Measurements from ENCODE around the gene NEDD4L.
A peak's percentile ranks its signal among the peaks of the same experiment; 100 is the strongest.

NEDD4L gene

DNA sequence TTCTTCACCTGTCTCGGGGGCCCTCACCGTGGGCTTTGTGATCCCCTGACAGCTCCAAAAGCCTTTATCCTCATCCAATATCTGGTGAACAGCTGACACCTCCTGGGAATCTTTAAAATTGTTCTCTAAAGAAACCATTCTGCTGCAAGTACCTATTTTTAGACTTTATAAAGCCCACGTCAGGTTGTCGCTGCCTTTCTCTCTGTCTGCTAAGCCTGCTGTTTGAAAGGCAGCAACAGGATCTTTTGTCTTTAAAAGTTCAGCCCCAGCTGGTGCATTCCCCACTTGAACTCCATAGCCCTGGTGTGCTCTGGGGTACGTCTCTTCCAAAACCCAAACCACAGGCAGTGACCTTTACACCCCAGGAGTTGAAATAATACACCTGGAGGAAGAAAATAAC is 145.0 kb downstream of the NEDD4L start:
- DNase-seq, result no peak

DNA sequence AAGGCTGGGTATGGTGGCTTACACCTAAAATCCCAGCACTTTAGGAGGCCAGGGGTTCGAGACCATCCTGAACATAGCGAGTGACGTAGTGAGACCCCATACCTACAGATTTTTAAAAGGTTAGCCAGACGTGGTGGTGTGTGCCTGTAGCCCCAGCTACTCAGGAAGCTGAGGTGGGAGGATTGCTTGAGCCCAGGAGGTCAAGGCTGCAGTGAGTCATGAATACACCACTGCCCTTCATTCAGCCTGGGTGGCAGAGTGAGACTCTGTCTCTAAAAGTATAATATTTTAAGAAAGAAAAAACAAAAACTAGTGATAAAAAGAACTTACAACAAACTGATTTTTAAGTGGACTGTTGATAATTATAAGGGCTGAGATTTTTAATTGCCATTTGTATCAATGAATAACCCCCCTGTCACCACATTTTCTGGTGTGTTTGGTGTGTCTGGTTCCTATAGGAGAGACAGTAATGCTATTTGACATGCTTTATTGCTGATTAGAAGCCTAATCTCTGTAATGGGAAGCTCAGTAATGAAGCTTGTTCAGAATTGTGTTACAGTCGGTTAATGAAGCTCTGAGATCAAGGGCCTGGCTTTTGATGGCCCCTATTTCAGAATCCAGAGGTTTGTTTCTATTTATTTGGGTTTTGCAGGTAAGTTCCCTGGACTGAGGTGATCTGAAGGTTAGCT is 147.0 kb downstream of the NEDD4L start:
- DNase-seq, result peak; percentile 40

DNA sequence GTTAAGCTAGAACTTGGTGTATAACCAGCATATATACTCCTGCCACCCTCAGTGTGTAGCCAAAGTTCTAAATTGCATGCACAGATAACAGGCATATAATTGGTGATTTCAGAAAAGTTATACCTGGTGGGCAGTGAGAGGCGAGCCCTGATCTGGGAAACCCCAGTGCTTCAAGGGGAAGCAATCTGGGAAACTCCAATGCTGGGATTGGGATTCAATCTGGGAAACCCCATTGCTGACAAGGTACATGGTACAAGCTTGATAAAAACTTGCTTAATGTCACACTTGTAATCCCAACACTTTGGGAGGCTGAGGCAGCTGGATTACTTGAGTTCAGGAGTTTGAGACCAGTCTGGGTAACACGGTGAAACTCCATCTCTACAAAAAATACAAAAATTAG is 147.6 kb downstream of the NEDD4L start:
- DNase-seq, result no peak

DNA sequence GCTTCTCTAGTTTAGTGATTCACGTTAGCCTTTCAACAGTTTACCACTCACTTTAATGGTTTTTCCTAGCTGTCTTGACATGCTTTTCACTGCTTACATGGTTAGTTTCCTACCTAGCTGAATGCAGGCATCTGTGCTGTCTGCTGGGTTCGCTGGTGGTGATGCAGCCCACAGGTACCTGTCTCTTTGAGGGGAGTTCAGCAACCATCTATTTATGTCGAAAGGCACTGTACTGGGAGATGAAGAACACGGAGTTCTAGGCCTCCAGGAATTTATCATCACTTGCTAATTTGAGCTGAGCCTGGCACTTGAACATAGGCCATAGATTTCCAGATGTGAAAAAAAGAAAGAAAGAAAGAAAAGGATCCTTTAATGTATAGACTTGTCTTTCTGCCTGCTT is 148.5 kb downstream of the NEDD4L start:
- no peak for DNase-seq

DNA sequence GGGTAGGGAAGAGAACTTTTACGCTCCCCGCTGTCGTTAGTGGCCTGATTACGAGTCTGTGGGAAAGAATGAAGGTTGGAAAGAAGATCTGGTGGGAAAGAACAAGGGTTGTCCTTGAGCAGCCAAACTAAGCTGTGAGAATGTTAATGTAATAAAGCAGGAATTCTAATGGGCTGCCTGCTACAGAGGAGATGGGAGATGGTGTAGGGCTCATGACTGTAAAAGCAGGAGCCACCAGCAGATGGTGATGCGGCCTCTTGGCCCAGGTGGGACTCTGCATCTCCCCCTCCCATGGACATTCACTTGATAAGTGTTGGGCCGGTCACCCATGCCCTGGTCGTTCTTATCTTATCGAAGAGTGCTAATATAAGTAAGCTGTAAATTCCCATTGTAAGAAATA is 150.0 kb downstream of the NEDD4L start:
- no peak for DNase-seq

DNA sequence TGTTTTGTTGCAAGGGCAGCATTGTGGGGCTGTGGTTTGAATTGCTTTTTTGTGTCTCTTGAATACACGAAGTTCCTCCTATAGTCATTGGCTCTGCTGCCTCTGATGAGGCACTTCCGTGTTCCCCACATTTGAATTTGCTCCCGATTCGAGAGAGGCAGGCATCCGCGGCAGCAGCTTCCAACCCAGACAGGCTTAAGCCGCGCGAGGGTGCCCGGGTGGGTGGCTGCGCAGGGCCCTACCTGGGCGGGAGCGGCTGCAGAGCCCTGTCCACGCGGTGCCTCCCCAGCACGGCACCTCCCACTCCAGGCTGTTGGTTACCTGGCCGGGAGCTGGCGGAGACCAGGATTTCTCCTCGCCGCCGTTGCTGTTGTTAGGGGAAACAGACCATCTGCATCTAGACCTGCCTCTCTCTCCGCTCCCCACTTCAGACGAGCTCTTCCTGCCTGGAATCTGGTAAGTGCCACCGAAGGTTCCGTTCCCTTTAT is 151.3 kb downstream of the NEDD4L start:
- no peak for DNase-seq

DNA sequence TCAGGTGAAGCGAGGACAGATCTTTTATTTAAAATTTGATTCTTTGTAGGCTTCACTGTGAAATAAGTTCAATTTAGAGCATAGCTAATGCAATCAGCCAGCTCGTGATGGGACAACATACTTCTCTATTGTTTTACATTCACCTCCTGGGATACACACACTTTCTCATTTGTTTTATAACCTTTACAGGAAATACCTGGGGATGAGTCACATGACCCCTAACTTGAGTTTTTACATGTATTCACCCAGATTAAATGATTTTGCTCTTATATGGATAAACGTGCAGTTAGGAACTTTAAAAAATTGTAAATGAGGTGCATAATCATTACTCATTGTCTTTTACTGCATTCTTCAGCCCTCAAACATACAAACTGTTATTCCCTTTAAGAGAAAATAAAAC is 152.1 kb downstream of the NEDD4L start:
- DNase-seq, result peak; percentile 42

DNA sequence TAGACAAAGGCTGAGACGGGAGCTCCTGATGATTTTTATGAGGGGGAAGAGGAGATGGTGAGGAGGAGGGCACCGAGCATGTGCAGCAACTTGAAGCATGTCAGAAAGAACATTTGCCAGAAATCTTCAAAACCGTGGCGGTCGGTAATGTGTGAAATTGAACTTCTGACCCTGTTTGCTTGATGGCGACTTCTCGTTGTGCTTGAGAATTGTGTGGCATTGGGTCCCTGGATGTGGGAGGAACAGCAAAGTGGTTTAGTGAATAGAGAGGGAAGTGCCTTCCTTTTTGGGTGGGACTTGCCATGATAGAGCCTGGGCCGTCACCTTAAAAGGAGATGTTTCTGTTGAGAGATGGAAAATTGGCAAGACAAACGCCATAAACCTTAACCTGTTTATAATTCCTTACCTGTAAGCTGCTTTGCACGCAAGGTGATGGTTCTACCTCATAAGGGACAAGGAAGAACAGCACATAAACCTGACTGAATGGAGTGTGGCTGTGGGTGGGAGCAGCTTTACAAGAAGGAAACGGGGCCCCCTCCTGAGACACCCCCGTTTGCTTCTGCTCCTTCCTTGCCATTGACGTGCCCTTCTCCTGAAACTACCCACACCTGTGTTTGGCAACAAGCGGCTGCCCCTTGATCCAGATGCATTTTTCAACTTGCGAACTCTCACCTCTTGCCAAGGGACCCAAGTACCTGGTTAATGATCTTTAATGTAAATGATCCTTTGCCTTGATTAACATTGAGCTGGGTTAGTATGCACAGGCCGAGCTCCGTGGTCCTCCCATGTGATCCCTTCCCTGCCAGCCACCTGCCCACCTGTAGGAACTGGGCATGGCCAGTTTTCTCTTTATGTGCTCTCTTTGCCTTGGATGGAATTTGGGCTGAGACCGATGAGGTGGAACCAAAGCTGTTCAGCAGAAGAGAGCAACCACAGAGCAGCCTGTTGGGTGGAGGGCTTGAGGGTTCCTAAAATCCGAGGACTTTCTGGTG is 153.2 kb downstream of the NEDD4L start:
- DNase-seq, result no peak

DNA sequence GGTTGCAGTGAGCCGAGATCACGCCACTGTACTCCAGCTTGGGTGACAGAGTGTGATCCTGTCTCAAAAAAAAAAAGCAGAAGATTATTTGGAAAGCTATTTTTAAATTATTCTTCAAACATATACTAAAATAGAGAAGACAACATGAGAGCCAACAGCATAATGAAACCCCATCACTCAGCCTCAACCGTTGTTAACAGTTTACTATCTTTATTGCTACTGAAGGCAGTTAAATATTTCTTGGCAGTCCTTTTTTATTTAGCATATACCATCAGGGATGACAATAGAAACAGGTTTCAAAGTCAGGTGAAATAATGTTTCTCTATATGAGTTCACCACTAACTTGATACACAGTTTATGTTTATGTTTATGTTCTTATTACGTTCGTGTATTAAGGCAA is 157.2 kb downstream of the NEDD4L start:
- DNase-seq, result no peak

DNA sequence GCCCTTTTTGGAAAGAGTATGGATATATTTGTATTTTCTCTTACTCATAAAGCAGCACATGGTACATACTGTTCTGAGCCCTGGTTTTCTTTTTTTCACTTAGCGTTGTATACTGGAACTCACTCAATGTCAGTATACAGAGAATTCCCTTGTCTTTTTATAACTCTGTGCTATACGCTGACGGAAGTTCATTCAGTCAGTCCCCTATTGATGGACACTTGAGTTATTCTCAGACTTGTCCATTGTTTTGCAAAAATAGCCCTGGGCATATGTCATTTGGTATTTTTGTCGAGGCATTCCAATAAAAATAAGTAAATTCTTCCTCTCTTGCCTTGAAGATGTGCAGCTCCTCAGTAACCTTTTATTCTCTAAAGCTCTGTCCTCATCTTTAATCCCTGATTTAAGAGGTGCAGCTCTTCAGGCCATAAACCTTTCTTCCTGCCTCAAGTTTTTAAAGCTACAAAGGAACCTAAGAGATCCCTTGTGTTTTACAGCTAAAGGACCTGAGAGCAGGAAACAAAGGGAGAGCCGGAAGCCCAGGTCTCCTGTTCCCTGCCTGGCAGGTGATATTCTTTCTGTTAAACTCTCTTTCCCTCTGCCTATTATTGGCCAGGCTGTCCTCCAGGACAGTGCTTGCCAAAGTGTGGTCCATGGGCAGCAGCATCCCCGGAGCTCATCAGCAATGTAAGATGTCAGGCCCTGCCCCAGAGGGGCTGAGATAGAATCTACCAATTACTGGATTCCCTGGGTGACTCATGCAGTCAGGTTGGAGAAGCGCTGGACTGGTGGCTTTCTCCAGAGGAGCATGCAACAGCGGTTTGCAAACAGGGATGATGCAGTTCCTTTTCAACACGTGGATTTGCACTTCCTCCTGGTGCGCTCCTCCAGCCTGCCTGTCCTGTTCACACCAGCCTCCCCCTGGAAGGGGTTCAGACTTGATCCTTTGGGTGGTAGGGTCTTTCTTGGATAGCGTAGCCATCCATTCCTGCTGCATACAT is 158.0 kb downstream of the NEDD4L start:
- DNase-seq, result peak; percentile 78

DNA sequence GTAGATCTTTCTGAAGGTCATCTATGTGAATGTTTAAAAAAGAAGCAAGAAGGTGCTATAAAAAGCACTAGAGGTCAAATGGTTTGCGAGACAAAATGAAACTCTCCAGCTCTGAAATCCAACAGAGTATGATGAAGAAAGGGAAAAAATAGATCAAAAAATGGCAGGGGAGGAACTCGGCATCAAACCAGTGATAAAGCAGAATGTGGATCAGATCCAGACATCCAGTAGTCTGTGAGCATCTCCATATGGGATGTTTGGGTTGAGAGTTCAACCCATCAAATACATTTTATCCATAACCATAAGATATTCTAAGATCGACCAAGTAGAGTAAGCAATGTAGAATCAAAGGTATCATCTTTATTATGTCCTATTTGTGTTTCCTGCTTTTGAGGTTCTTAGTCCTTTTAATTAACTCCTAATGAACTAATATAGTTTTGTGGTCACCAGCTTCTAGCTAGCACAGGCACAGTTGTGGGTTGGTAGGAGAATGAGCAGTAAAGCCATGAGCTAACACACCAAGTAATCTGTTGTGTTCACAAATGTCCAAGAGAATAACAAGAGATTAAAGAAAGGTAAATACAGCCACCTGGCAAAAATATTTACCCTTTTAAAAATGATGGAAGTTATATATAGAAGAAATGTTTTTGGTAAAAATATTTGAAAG is 160.9 kb downstream of the NEDD4L start:
- no peak for DNase-seq

DNA sequence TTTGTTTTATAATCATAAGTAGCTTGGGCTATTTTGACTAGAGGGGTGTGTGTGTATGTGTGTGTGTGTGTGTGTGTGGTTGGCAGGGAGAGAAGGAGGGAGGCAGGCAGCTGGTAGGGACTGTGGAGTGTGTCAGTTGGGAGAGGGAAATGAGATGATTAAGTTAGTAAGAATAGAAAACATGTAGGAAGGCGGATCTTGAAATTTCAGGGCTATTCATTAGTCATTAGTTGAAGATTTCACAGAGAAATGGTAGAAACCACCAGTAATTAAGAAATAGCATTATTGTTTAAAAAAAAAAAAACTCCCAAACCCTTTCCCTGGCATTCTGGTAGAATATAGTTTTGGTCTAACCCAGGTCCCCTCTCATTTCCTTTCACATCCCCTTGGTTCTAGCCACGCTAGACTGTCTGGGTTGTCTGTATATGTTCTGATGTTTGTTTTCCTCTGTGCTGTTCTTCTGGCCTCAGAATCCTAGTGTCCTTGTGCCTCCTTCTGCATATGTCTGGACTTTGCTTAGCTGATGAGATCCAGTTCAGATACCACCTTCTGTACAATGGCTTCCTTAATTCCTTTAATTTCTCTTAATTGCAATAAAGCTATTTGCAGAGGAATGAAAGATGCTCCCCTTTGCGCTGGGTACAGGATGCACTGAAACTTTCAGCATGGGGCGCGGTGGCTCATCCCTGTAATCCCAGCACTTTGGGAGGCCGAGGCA is 161.6 kb downstream of the NEDD4L start:
- peak; percentile 87 for DNase-seq

DNA sequence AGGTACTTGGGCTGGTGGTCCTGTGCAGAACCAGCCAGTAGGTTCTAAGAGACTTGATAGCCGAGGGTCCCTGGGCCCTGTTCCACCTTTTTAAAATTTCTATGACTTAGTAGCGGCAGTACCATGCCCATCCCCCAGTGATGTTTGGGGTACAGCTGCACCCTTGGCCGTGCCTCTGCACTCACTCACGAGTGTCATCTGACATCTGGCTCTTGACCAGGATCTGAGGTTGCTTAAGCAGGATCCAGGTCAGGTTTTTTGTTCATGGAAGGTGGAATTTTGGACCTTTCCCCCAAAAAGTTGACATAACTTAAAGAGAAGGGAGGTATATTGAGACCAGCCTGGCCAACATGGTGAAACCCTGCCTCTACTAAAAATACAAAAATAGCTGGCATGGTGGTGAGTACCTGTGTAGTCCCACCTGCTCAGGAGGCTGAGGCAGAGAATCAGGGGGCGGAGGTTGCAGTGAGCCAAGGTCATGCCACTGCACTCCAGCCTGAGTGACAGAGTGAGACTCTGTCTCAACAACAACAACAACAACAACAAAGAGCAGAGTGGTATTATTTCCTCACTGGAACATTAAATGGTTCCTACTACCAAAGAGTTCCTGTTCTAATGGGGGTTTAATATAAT is 163.6 kb downstream of the NEDD4L start:
- DNase-seq, result no peak

DNA sequence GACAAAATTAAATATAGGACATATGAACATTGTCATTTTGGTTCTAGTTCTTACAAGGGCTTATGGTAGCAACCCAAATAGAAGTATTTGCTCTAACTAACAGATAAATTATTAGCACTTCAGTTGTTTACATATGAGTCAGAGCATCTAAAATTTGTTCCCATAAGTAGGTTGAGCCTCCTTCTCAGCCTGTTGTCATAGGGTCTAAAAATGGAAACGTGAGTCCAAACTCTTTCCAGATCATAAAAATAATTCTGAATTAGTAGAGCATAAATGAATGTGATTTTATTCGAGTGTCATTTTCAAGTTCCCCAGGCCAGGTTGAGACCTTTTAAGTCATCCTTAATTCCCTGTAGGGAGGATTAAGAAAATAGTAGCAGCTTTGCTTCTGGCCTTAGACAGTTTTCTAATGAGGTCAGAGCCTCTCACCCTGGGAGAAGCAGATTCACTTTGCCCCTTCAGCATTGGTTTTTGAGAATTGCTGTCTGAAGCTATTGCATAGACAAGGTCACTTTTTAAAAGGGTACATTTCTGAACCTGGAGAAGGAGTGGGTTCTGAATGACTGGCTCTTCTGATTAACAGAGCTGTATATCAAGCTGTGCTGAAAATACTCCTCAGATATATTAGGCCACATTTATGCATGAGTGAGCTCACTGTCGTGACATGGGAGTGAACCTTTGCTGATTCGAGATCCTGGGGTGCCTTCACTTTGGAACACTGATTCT is 164.3 kb downstream of the NEDD4L start:
- no peak for DNase-seq

DNA sequence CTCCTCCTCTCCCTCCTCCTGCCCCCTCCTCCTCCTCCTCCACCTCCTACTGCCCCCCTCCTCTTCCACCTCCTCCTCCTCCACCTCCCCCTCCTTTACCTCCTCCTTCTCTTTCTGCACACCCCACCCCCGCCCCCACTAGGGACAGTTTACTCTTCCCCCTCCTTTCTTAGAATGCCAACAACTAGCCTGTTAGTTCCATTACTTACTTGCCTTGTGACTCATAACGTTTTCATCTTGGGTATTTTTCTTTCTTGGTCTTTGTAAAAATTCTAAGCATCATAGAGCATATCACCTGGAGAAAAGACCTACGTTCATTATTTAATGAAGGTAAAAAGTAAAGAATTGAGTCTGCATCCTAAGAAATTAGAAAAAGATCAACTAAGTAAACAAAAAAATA is 165.3 kb downstream of the NEDD4L start:
- DNase-seq, result peak; percentile 52

DNA sequence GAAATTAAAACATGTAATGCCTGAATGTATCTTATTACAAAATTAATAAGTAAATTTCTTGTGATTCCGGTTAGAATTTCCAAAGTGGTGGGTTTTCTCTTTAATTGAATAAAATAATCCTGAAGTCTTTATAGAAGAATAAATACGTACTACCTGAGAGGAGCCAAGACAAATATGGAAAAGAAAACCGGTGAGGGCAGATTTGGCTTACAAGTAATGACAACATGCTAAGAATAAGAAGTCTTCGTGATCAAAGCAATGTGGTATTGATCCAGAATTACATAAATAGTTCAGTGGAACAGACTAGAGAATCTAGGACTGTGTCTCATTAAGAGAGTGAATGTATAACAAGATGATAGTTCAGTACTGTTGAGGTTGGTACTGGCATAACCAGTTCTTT is 167.5 kb downstream of the NEDD4L start:
- no peak for DNase-seq

DNA sequence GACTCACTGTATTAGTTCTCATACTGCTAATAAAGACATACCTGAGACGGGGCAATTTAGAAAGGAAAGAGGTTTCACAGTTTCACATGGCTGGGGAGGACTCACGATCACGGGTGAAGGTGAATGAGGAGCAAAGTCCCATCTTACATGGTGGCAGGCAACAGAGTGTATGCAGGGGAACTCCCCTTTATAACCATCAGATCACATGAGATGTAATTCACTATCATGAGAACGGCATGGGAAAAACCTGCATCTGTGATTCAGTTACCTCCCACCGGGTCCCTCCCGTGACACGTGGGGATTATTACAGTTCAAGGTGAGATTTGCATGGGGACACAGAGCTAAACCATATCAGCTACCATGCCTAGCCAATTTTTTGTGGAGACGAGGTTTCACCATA is 168.2 kb downstream of the NEDD4L start:
- no peak for DNase-seq

DNA sequence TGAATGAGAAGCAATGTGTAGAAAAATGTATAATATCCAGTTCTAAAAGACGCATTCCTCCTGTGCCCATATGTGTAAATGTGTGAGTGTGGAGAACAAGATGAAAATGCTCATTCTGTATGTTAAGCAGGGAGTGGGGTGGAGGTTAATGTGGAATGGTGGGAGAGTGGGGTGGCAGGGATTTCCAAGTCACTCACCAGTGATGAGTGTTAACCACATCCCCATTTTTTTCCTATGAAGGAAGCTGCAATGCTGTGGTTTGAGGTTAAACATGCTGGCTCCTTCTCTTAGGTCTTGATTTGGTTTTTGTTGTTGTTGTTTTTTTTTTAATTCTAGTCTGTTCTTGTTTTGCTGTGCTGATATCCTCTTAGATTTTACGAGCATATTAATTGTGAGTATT is 169.4 kb downstream of the NEDD4L start:
- DNase-seq, result peak; percentile 94

DNA sequence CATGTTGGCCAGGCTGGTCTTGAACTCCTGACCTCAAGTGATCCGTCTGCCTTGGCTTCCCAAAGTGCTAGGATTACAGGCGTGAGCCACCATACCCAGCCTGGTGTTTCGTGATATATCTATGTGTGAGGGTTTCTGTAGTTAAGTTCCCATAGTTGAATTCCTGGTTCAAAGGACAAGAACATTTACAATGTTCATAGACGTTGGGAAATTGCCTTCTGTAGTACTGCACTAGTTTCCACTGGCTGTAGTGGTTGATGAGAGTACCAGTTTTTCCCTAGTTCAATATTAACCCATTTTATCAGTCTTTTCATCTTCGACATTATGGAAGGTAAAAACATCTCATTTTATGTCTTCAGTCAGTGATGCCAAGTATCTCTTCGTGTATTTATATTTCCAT is 171.0 kb downstream of the NEDD4L start:
- no peak for DNase-seq

DNA sequence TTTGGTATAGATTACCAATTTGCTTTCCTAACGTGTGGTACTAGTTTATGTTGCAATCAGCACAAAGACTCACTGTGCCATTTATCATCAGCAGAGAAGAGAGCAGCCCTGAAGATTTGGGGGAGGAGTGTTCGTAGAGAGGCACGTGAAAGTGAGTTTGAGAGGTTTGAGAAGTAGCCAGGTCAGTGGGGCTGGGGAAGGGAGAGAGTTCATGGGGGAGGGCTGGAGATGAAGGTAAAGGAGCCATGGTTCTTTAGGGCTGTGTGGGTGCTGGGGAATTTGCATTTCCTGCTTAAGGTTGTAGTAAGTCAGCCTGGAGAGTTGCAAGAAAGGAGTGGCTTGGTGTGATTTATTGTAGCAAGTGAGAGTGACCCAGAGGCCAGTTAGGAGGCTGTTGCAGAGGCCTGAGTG is 172.1 kb downstream of the NEDD4L start:
- DNase-seq, result peak; percentile 44
